ENCODE results near the gene DNAL1.

DNAL1 gene

DNA sequence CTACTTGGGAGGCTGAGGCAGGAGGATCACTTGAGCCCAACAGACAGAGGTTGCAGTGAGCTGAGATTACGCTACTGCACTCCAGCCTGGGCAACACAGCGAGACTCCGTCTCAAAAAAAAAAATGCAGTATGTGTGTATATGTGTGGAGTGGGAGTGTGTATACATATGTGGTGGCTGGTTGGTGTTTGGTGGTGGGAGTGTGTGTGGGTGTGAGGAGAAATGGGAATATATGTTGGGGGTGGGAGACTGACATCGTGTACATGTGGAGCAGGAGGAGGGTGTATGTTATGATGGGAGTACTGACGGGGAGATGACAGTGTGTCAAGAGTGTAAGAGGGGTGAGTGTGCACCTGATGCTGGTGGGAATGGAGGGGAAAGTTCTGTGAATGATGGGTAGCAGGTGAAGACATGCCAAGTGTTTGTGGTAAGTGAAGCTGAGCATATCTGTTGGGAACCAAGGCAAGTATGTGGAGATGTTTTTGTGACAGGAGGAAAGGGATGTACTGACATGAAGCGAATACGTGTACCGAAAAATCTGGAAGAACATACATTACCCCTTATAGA is 65.2 kb downstream of the DNAL1 start:
- no peak for DNase-seq

DNA sequence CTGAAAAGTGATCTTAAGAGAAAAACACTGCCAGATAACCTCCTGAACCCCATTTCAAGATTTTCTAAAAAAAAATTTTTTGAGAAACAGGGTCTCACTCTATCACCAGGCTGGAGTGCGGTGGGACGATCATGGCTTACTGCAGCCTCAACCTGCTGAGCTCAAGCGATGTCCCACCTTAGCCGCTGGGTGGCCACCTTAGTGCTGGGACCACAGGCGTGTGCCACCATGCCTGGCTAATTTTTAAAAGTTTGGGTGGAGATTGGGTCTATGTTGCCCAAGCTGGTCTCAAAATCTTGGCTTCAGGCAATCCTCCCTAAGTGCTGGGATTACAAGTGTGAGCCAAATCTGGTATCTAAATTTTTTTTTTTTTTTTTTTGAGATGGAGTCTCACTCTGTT is 66.0 kb downstream of the DNAL1 start:
- no peak for DNase-seq

DNA sequence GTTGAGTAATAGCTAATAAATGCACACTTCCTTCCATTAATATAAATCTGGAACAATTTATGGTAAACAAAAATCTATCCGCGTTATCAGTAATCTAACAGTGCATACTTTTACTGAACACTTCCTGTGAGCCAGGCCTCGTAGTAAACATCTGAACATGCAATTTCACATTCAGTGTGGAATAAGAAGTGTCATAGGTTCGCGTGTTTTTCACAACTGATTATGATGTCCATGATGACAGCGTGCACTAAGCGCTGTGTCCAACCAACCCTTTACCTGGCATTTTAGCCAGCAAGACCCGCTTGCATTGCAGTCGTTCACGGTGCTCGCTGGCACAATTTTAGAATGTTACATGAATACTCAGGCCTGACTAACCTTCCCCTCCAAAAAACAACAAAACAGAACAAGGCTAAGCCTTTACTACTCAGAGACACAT is 67.3 kb downstream of the DNAL1 start:
- DNase-seq: no peak

DNA sequence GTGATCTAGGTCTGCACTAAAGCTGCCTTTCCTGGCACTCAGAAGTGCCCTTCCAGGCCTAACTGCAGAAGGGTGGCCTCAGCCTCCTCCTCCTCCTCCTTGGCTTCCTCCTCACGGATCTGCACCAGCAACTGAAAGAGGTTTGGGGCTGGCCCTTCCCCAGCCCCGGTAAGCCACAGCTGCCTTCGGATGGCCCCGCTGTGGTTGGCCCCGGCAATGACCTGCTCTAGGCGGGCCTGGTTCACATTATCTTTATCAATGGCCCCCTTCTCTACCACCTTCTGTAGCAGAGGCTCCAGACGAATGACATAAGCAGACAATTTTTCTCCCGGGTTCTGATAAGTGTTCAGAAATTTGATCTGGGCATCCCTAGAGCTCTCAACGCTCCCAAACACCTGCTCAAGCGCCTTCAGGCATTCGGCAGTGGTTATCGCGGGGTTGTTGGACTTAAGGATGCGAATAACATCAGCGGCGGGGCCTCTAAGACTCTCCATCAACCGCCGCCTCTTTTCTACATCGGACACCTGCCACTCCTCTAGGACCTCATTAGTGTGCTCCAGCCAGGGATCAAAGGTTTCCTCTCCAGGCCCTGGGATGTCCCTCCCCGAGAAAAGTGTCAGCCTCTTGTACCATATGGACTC is 67.9 kb downstream of the DNAL1 start:
- DNase-seq: no peak

DNA sequence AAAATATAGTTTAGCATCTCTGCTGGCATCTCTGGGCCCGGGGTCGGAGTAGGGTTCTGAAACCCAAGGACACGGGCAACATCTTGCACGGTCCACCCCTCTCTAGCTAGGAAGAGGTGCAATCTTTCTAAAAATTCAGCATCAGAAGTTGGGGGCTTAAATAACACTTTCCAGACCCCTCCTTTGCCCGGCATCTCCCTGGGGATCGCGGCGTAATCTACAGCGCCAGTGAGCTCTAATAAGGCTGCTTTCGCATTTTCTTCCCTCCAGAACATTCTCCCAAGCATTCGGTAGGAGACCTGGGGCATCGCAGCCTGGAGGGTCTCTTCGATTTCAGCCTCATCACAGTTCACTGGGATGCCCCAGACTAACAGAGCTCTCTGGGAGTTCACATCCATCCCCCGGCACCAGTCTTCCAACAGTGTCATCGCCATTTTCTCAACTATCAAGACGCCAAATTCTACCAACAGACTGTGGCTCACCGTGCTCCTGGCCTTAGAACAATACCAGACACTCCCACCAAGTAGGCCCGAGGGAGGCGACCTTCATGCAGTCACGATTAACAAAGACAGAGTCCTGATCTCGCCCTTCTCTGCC is 68.5 kb downstream of the DNAL1 start:
- DNase-seq: no peak

DNA sequence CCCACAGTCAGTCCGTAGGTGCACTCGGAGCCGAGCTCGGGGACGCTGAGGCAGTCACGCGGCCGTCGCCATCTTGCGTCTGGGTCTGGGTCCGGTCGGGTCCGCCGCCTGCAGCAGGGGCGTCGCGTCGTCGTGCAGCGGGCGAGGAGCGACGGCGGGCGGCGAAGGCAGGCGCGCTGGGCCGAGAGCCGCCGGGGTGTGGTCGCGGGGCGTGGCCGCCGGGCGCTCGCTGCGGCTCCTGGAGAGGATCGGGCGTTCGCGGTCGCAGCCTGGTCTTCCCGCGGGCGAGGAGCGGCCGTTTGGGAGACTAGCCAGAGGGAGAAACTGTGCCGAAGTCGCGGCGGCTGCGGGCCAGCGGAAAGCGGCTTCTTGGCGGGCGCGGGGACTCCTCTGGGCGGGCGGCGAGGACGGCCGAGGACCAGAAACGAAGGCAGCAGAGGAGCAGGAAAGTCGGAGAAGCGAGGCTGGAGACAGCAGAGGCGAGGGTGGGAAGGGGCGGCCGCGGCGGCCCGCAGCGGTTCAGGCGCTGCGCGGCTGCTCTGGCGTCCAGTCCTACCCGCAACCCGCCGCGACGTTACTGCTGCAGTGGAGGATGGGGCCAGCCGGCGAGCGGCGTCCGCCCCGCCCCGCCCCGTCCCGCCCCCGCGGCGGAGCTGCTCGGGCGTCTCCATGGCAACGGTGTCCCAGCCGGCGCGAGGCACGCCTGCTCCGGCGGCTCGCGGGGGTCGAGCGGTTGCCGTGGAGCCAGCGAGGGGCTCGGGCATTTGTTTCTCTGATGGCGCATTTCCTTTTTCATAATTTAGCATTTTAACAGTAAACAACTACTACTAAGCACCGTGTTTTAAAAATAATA is 69.2 kb downstream of the DNAL1 start, which contains the start of gene PNMA1:
Gene PNMA1, minus strand, starts transcription at position 582 of the 853 bp plus-strand sequence. CDS start 745 bp downstream, outside the sequence.
- peak; percentile 86 for DNase-seq

DNA sequence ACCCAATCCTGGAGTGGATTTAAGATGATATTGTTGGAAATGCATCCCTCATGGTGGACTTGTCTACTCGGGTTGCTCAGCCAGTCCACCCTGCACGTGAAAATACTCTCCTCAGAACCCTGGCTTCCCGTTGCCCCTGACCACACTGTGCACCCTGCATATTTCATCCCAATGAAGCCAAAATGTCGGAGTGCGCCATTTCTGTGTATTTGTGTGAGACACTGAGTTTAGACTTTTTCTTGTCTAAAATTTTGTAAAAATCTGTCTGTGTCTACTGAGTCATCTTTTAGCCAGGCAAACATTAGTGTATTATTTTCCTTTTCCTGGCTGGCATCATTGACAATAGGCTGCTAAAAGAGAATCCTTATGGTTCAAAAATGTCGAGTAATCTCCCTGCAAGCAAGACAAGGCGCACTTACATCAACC is 69.9 kb downstream of the DNAL1 start:
- no peak for DNase-seq

DNA sequence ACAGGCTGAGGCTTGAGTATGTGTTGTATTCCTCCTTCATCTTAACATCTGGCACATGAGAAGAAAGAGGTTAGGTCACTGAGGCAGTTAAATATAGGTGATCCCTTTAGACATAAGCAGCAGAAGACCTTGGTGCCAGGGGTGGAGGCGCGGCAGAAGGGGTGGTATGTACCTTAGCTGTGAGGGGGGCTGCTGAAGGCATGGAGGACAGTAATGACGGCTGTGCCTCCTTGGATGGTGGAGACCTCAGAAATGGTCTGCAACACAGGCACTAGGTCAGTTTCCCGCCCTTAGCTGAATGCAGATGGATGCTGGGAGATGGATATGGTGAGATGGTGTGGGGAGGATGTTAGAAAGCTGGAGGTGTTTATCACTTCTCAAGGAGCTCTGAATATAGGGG is 70.9 kb downstream of the DNAL1 start:
- no peak for DNase-seq

DNA sequence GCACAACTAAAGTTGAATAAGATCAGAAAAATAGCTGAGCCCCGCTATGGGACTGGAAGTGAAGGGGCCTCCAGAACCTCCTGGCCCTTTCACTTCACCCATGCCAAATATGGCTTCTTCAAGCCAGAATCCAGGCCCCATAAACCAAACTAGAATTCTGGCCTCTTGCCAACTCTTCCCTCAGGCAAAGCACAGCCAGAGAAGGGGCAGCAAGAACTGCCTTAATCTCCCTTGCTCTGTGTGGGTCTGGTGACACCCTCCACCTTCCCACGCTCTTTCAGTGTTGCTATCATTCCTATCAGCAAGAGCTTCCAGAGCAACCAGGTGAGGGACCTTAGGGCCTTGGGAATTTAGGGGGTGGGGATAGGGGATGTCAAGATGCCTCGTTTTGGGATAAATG is 72.5 kb downstream of the DNAL1 start:
- no peak for DNase-seq

DNA sequence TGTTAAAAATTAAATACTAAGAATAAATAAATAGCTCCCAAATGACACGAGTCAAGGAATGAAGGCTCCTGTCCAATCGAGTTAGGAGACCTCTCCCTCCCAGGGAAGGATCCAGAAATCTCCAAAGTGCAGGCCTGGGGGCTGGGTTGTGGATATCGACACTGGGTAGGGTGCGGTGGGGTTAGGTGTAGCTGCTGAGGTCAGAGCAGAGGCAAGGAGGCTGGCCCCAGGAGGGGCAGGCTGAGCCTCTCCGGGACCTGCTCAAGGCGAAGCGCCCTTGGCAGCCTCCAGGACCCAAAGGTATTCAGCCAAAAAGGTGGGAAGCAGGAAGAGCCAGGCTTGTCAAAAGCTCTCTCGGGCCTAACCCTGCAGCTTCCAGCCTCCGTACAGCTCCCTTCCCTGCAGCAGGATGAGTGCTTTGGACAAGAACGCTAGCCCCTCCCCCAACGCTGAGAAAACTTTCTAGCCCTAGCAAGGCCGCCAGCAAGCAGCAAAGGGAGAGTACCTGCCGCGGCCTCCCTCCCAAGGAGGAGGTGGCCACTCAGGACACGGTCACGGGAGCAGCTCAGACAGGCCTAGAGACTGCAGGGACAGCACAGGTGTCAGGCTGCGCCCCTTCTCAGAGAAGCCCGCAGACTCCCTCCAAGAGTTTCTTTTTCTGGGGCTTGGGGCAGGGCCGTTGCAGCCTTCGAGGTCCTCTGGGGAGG is 73.1 kb downstream of the DNAL1 start:
- no peak for DNase-seq

DNA sequence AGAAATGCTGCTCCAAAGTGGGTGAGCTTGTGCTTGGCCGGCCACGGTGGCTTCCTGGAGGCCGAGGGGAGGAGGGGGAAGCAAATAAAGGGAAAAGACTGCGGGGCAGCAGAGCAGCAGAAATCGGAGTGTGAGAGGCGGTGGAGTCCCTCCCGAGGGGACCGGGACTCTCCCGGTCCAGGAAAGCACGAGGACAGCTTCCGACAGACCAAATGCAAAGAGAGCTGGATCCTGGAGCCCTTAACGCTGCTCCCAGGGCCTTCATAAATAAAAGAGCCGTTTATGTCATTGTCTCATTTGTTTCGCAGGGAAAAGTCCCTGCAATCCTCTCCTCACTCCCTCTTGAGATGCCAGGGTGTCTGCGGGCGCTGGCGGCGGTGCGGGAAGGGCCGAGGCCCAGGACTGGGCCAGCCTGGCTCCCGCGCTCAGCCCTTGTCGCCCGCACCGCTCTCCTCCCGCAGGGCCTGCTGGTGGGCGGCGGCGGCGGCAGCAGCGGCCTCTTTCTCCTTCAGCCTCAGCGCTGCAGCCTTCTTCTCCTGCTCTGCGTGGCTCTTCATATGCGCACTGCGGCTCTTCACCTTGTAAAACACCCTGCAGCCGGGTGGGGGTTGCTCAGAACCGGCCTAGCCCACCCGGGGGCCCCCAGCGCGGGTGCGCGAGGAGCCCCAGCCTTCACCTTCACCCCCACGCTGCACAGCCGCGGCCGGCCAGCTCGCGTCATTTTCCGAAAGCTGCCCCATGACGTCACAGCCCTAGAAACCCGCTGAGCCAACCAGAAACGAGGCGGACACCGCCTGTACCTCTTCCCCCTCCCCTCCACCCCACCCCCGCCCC is 73.8 kb downstream of the DNAL1 start:
- no peak for DNase-seq

DNA sequence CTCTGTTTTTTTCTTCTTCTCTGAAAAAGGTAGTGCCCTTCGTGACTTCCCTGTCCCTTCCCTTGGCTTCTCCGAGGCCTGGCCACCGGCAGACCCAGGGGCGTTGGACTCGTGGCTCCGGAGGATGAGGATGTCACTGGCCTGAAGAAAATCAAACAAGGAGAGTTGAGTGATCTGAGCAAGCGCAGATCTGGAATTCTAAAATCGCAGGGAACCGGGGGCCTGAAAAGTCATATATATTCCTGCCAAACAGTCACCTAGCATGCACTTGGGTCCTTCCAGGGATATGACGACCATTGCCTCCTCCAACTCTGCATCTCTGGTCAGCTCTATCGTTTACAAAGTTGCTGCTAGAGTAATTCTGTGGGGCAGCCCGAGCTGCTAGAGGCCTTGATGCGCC is 74.6 kb downstream of the DNAL1 start:
- no peak for DNase-seq

DNA sequence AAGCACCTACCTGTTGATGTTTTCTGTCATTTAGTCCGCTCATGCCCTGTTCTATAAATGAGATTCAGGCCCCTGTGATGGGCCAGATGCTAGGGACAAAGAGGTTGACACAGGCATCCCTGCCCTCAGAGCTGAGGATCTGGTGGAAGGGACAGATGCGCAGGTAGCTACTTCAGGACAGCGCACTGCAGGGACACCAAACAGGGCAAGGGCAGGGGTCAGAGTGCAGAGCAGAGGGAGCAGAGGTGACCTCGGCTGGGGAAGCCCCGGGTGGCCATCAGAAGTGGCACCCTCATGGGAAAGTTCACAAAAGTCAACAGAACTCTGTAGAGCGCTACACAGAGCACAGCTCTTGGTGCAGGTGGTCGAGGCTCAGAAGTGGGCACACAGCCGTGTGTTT is 75.0 kb downstream of the DNAL1 start:
- no peak for DNase-seq

DNA sequence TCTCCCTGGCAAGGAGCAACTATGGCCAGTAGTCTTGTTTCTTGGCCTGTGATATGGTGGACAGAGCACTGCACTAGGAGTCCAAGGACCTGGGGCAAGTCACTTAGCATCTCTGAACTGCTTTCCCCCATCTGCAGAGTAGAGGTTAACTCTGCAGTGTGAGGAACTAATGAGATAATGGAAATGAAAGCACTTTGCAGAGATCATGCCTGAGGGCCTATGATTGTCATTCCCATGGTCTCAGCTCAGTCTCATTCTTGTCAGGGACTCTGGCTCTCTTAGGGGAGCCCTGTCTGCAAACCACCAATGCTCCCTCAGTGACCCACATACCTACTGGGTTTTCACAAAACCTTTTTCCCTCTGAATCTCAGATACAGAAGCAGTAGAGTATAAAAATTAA is 75.8 kb downstream of the DNAL1 start:
- DNase-seq: no peak

DNA sequence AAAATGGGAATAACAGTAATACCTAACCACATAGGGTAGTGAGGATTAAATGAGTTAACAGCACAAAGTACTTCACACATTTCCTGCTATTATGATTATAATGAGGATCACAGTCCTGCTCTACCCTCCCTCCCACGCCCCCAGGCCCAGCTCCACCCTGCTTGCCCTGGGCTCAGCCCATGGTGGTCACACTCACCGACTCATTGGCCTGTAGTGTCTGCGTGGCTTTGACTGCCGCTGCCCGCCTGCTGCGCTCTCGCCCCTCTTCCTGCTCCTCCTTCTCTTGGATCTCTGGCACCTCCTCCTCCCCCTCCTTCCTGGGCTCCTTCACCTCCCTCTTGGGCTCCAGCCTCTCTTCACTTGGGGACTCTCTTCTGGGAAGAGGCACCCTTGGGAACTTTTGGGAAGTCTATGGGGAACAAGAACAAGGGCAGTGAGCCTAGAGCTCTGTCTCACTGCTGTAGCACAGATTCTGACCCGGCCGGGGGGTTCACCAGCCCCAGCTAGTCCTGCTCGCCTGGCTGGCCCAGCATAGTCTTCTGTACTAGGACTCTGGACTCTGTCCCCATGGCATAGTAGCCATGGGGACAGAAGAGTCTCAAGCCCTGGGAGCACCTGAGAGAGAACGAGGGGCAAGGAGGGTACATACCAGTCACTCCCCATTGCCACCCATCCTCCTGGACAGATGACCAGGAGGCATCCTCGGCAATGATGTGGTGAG is 76.5 kb downstream of the DNAL1 start:
- DNase-seq: no peak

DNA sequence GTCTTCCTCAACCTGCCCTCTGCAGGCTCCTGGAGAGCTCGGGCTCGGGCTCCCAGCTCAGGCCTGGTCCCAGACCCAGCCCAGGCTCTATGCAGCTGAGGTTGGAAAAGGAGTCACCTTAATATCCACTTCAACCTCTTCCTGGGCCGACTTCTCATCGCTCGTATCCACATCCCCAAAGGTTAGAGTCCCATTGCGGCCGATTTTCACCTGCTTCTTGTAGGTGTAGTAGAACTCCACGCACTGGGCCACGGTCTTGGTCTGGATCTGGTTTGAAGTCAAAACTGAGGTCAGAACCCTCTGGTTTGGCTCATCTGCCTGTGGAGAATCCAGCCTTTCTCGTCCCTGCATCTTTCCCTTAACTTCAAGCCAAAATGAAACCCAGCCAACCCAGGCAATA is 77.8 kb downstream of the DNAL1 start:
- DNase-seq: no peak

DNA sequence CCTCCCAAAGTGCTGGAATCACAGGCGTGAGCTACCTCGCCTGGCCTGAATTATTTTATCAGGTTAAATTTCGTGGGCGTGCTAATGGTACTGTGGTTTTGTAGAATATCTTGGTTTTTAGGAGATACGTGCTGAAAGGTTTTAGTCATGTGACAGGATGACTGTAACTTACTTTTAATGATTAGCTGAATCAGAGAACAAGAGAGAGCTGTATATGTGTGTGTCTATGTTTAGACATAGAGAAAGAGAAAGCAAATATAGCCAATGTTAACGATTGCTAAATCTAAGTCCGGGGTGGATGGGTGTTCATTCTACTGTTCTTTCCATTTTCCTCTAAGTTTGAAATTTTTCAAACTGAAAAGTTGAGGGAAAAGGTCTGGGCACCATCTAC is 78.6 kb downstream of the DNAL1 start:
- DNase-seq: no peak

DNA sequence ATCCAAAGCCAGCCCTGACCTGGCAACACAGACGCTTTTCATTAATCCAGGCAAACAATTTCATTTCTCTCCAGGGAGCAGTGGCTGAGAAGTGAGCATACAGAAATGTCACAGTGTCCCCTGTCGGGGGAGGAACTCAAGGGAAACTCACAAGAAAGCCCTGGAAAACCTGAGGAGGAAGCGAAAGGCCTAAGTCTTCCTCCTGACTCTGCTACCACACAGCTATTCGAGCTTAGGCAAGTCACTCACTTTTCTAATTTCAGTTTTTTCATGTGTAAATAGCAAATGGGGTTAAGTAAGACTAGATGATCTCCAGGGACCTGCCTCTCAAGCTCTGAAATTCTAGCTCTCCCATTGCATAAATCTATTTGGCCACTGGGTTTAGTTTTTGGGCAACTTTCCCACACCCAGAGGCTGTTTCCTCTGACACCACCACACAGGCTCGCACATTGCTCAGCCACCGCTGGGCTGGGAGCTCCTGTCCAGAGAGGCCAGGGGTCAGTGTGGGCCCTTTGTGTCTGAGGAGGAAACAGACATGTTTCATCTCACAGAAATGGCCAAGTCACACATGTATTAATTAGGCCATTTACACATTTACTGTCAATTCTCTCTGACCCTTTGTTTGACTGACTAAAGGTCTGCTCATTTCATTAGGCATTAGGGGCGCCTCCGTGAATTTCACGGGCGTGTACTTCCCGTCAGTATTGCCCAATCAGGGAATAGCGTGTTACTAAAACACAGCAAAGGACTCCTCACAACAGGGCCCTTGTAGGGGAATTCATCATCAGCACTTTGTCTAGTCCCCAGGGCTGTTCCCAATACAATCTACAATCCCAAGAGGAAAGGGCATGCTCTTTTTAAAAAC is 79.2 kb downstream of the DNAL1 start:
- no peak for DNase-seq

DNA sequence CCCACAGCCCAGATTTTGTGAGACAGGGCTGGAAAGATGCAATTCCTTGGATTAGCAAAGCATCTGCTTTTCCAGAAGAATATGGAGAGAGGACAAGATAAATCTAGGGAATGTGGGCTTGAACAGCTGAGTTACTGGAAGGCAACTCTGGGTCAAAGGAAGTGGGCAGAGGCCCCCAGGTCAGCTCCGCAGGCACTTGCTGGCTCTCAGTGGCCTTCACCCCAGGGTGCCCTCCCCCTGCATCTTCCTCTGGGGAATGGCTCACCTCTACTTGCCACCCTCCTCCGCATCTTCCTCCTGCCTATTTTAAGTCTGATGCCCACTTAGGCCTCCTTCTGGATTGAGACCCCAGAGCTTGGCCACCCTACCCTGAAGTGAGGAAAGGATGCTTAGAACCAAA is 79.9 kb downstream of the DNAL1 start:
- no peak for DNase-seq
